GM23338 (cell line): Measurements from ENCODE around the gene RABGAP1L. TPM values are rescaled to one million over a fixed set of nuclear protein-coding genes. Genes with fewer than 3 reads are reported as not detected.

Experiments
- ATAC-seq: fragments of 200-7000 bp; cut with Tn5 transposase; 3 replicates; pipeline ENCODE4 v1.9.1; 2020
- DNase-seq: peaks from one replicate; pipeline ENCODE4 v3.0.0-alpha.2; 2015; ENCODE audit warnings: low spot score
- H2AFZ ChIP-seq: fragments of 200-600 bp; sonication (generic); 2 replicates; pipeline ENCODE4 v1.8.0; 2016; ENCODE audit warnings: antibody characterized with exemption, mild to moderate bottlenecking, moderate library complexity
- H3F3A ChIP-seq: fragments of 200-600 bp; sonication (generic); replicated peaks from 2 replicates; pipeline ENCODE4 v1.8.0; 2017; ENCODE audit warnings: antibody characterized with exemption, mixed run types, low read depth
- H3K27ac ChIP-seq: fragments of 200-600 bp; sonication (generic); 2 replicates; pipeline ENCODE4 v1.6.1; 2016; ENCODE audit warnings: low read depth
- H3K27me3 ChIP-seq: fragments of 200-600 bp; sonication (generic); 2 replicates; pipeline ENCODE4 v1.8.0; 2016; ENCODE audit warnings: mild to moderate bottlenecking, mixed run types, moderate library complexity; ENCODE audit not compliant: insufficient read depth
- H3K36me3 ChIP-seq: fragments of 200-600 bp; sonication (generic); 2 replicates; pipeline ENCODE4 v1.8.0; 2016; ENCODE audit warnings: mild to moderate bottlenecking; ENCODE audit not compliant: insufficient read depth
- H3K4me1 ChIP-seq: fragments of 200-600 bp; sonication (generic); 2 replicates; pipeline ENCODE4 v1.8.0; 2016; ENCODE audit warnings: mild to moderate bottlenecking, moderate library complexity; ENCODE audit not compliant: insufficient read depth
- H3K4me2 ChIP-seq: fragments of 200-600 bp; sonication (generic); 2 replicates; pipeline ENCODE4 v1.7.1; 2017; ENCODE audit warnings: mixed run types
- H3K4me3 ChIP-seq: fragments of 200-600 bp; sonication (generic); 2 replicates; pipeline ENCODE4 v1.6.1; 2016; ENCODE audit warnings: mixed run types
- H3K79me2 ChIP-seq: fragments of 200-600 bp; sonication (generic); replicated peaks from 2 replicates; pipeline ENCODE4 v1.8.0; 2017; ENCODE audit warnings: mild to moderate bottlenecking; ENCODE audit not compliant: insufficient read depth
- H3K9me2 ChIP-seq: fragments of 200-600 bp; sonication (generic); 2 replicates; pipeline ENCODE4 v1.8.0; 2017; ENCODE audit not compliant: insufficient read depth
- H4K20me1 ChIP-seq: fragments of 200-600 bp; sonication (generic); replicated peaks from 2 replicates; pipeline ENCODE4 v1.8.0; 2017; ENCODE audit warnings: mild to moderate bottlenecking; ENCODE audit not compliant: insufficient read depth
- H3K27ac Mint-ChIP-seq: 2 replicates; pipeline ENCODE4 v1.8.0; 2020; ENCODE audit warnings: inconsistent platforms, mild to moderate bottlenecking, moderate library complexity, mixed read lengths
- H3K27me3 Mint-ChIP-seq: 3 replicates; pipeline ENCODE4 v1.8.0; 2022; ENCODE audit warnings: low read depth, mild to moderate bottlenecking, moderate library complexity, mixed read lengths, inconsistent platforms; ENCODE audit not compliant: insufficient read depth, poor library complexity
- H3K36me3 Mint-ChIP-seq: 3 replicates; pipeline ENCODE4 v1.8.0; 2021; ENCODE audit warnings: low read depth, mild to moderate bottlenecking, inconsistent platforms, moderate library complexity, mixed read lengths
- H3K4me1 Mint-ChIP-seq: 3 replicates; pipeline ENCODE4 v1.8.0; 2020; ENCODE audit warnings: mild to moderate bottlenecking, inconsistent platforms, mixed read lengths
- H3K4me3 Mint-ChIP-seq: 3 replicates; pipeline ENCODE4 v1.8.0; 2021; ENCODE audit warnings: moderate library complexity, mild to moderate bottlenecking, inconsistent platforms, mixed read lengths
- H3K9me3 Mint-ChIP-seq: 3 replicates; pipeline ENCODE4 v1.8.0; 2020; ENCODE audit warnings: moderate library complexity, mild to moderate bottlenecking, inconsistent platforms, mixed read lengths
- CREB1 ChIP-seq: fragments of 250-450 bp; sonication (Bioruptor Pico); IDR thresholded peaks from 2 replicates; pipeline ENCODE4 v1.5.0; 2020; ENCODE audit warnings: low read depth, mild to moderate bottlenecking, moderate library complexity
- CTCF ChIP-seq, 2 experiments: fragments of 200-600 bp in 1 of 2; sonication (generic) in 1 of 2; conservative IDR thresholded peaks; 2 replicates each; pipeline versions ENCODE4 v1.5.1 to v1.6.1; 2016 to 2017; ENCODE audit warnings: antibody characterized with exemption in 2 of 2, low read depth in 2 of 2, mild to moderate bottlenecking in 2 of 2, moderate library complexity in 1 of 2
- EZH2phosphoT487 ChIP-seq: fragments of 200-600 bp; sonication (generic); IDR thresholded peaks from one replicate; pipeline ENCODE4 v1.8.1; 2018; ENCODE audit warnings: antibody characterized with exemption; ENCODE audit not compliant: unreplicated experiment
- NANOG ChIP-seq: IDR thresholded peaks from 2 replicates; pipeline ENCODE4 v1.6.1; 2016; ENCODE audit warnings: antibody characterized with exemption, borderline replicate concordance
- POLR2AphosphoS5 ChIP-seq: IDR thresholded peaks from 2 replicates; pipeline ENCODE4 v1.6.1; 2016; ENCODE audit warnings: antibody characterized with exemption, low read depth
- REST ChIP-seq: IDR thresholded peaks from one replicate; pipeline ENCODE4 v1.6.1; 2018; ENCODE audit warnings: antibody characterized with exemption; ENCODE audit not compliant: unreplicated experiment
- STAT1 ChIP-seq: IDR thresholded peaks from one replicate; pipeline ENCODE4 v1.6.1; 2016; ENCODE audit warnings: antibody characterized with exemption; ENCODE audit not compliant: unreplicated experiment
- ZNF331 ChIP-seq: fragments of 250-450 bp; sonication (Bioruptor Pico); IDR thresholded peaks from 2 replicates; pipeline ENCODE4 v1.5.0; 2020; ENCODE audit warnings: low read depth, mild to moderate bottlenecking, moderate library complexity
- polyA plus RNA-seq: library from polyadenylated mRNA; unstranded; fragments of >200 nt; fragmentation: Nextera tagmentation; extraction: Ambion mirVana; gene quantifications from 2 replicates; pipeline ENCODE4 v1.2.1, GENCODE V29; 2016
- total RNA-seq: library from RNA; depleted of rRNA; stranded (reverse); fragments of >200 nt; shearing (Covaris generic); gene quantifications from 2 replicates; pipeline ENCODE4 v1.2.3, GENCODE V29; 2014
- TF ChIP-seq, protein P1 (sequence below): IDR thresholded peaks from 2 replicates; pipeline ENCODE4 v1.6.1; 2016; ENCODE audit warnings: antibody characterized with exemption

Gene RABGAP1L
- total and polyA plus RNA-seq, 2 experiments from 2014 or later = 83.2 to 136 TPM

DNA sequence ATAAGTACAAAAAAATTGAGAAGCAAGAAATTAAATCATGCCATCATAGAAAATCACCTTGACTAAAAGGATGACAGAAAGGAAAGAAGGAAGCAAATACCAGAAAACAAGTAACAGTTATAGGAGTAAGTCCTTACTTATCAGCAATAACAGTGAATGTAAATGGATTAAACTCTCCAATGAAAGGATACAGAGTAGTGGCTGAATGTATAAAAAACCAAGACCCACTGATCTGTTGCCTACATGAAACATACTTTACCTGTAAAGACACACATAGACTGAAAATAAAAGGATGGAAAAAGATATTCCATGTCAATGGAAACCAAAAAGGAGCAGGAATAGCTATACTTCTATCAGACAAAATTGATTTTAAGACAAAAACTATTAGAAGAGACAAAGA is 52.2 kb downstream of the RABGAP1L start:
- H3F3A ChIP-seq = no peaks in the 10 kb centered on the region
- no peak overlapping the region for H3K27ac ChIP-seq
- no peak overlapping the region for H3K4me2 ChIP-seq
- H3K36me3 Mint-ChIP-seq = peaks cover 9% of the 10 kb centered on the region; the same call in 2 of the 3 replicates
- DNase-seq (no peak), ATAC-seq (no peak)
- H3K9me2 ChIP-seq = no peaks in the 10 kb centered on the region
- no peak overlapping the region for H3K4me3 Mint-ChIP-seq
- peaks cover 2% of the 10 kb centered on the region; the same call in 1 of the 2 replicates for H3K4me1 ChIP-seq
- no peaks in the 10 kb centered on the region for H3K36me3 ChIP-seq
- H3K27ac Mint-ChIP-seq = no peak overlapping the region
- H3K27me3 Mint-ChIP-seq = no peaks in the 10 kb centered on the region
- H3K4me3 ChIP-seq = no peak overlapping the region
- TF ChIP-seq STAT1 (no peak), EZH2phosphoT487 (no peak), REST (no peak), ZNF331 (CRISPR knock-in tag) (no peak), POLR2AphosphoS5 (no peak)
- TF ChIP-seq, protein P1, sequence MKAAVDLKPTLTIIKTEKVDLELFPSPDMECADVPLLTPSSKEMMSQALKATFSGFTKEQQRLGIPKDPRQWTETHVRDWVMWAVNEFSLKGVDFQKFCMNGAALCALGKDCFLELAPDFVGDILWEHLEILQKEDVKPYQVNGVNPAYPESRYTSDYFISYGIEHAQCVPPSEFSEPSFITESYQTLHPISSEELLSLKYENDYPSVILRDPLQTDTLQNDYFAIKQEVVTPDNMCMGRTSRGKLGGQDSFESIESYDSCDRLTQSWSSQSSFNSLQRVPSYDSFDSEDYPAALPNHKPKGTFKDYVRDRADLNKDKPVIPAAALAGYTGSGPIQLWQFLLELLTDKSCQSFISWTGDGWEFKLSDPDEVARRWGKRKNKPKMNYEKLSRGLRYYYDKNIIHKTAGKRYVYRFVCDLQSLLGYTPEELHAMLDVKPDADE = no peak
- peaks cover 12% of the 10 kb centered on the region; the same call in 2 of the 3 replicates for H3K9me3 Mint-ChIP-seq
- H4K20me1 ChIP-seq = no peaks in the 10 kb centered on the region
- H2AFZ ChIP-seq = no peak overlapping the region
- H3K4me1 Mint-ChIP-seq = peaks cover 3% of the 10 kb centered on the region; the same call in 2 of the 3 replicates
- H3K27me3 ChIP-seq = no peaks in the 10 kb centered on the region
- H3K79me2 ChIP-seq = peaks cover 11% of the 10 kb centered on the region

GRCh38 chr1:174215766-174216165 is 56.4 kb downstream of the RABGAP1L start:
- H3K9me3 Mint-ChIP-seq = peaks cover 3% of the 10 kb centered on the region; the same call in 1 of the 3 replicates
- no peak for TF ChIP-seq CTCF (conservative IDR thresholded peaks at IDR 0.05; ENCODE audit: low read depth in 2 of 2)
- TF ChIP-seq, protein P1 = no peak
- TF ChIP-seq POLR2AphosphoS5 = no peak
- no peak for TF ChIP-seq ZNF331 (CRISPR knock-in tag)
- TF ChIP-seq CREB1 (CRISPR knock-in tag) = no peak
- no peak for TF ChIP-seq STAT1
- no peak for TF ChIP-seq NANOG
- TF ChIP-seq REST = no peak
- no peak overlapping the region for H3K4me3 ChIP-seq
- no peaks in the 10 kb centered on the region for H3K27me3 Mint-ChIP-seq
- H3K4me3 Mint-ChIP-seq = no peak overlapping the region
- H3K36me3 ChIP-seq = no peaks in the 10 kb centered on the region
- ATAC-seq = no peak
- no peaks in the 10 kb centered on the region for H3K9me2 ChIP-seq
- no peak overlapping the region for H3K27ac Mint-ChIP-seq
- no peaks in the 10 kb centered on the region for H3K4me1 Mint-ChIP-seq
- no peak for DNase-seq
- H3K4me2 ChIP-seq = no peak overlapping the region
- H4K20me1 ChIP-seq = no peaks in the 10 kb centered on the region
- no peaks in the 10 kb centered on the region for H3F3A ChIP-seq
- no peak overlapping the region for H2AFZ ChIP-seq
- H3K36me3 Mint-ChIP-seq = peaks cover under 1% of the 10 kb centered on the region; the same call in 1 of the 3 replicates
- no peaks in the 10 kb centered on the region for H3K27me3 ChIP-seq
- peaks cover 8% of the 10 kb centered on the region; the same call in 1 of the 2 replicates for H3K4me1 ChIP-seq
- H3K27ac ChIP-seq = no peak overlapping the region
- H3K79me2 ChIP-seq = 0 out of 2 replicates have a peak, but pooled peaks cover 5% of the 10 kb centered on the region
